WERI-Rb-1 (cell line): ENCODE measurements around the gene TMEM182.

Source experiments
- DNase-seq: peaks from one replicate; pipeline ENCODE4 v3.0.0-alpha.2; 2020
- H3K27ac ChIP-seq: fragments of 250-450 bp; sonication (Bioruptor Pico); 2 replicates; pipeline ENCODE4 v1.5.1; 2020; ENCODE audit warnings: mild to moderate bottlenecking, moderate library complexity
- H3K27me3 ChIP-seq: fragments of 250-450 bp; sonication (Bioruptor Pico); 2 replicates; pipeline ENCODE4 v1.5.1; 2021; ENCODE audit warnings: mild to moderate bottlenecking, low read depth, moderate library complexity; ENCODE audit not compliant: insufficient read depth, severe bottlenecking
- H3K36me3 ChIP-seq: fragments of 250-450 bp; sonication (Bioruptor Pico); 2 replicates; pipeline ENCODE4 v1.5.1; 2020; ENCODE audit warnings: mild to moderate bottlenecking, moderate library complexity
- H3K4me3 ChIP-seq: 2 replicates; pipeline ENCODE4 v1.5.1; 2011; ENCODE audit warnings: low read depth, mild to moderate bottlenecking, control low read depth, low read length
- H3K9me3 ChIP-seq: fragments of 250-450 bp; sonication (Bioruptor Pico); 2 replicates; pipeline ENCODE4 v1.5.1; 2021; ENCODE audit warnings: mild to moderate bottlenecking, moderate library complexity; ENCODE audit not compliant: severe bottlenecking
- CTCF ChIP-seq: IDR thresholded peaks from 2 replicates; pipeline ENCODE4 v1.5.1; 2011; ENCODE audit warnings: low read depth, mild to moderate bottlenecking, control low read depth, inconsistent platforms, low read length

Gene TMEM182

DNA sequence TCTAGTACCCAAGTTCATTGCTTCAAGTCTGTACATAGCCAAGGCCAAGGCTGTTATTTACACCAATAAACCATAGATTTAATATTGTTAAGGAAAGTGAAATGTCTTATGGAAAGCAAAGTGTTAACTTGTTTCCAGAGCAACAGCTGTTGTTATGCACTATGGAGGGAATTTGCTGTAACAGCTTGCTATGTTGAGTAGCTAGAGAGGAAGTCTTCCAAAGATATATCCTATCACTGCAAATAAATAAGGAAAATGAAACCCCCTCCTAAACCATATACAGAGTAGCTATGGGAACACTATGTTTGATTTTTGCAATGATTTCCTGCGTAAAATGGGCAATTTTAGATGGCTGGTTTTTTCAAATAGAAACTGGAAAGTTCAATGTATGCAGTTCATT is 21.1 kb downstream of the TMEM182 start:
- Histone ChIP-seq H3K27me3 (no peaks in the 10 kb centered on the region), H3K27ac (no peak overlapping the region), H3K4me3 (no peak overlapping the region), H3K36me3 (no peaks in the 10 kb centered on the region), H3K9me3 (no peaks in the 10 kb centered on the region)
- no peak for DNase-seq
- no peak for TF ChIP-seq CTCF

- Histone ChIP-seq H3K4me3 (no peak overlapping the region), H3K27me3 (no peaks in the 10 kb centered on the region), H3K9me3 (no peaks in the 10 kb centered on the region), H3K36me3 (no peaks in the 10 kb centered on the region), H3K27ac (no peak overlapping the region)
- no peak for TF ChIP-seq CTCF
- DNase-seq, result no peak
Observed at GRCh38 chr2:102783506-102784183, 21.8 kb downstream of the TMEM182 start.

- H3K36me3 ChIP-seq, result no peaks in the 10 kb centered on the region
- no peak for DNase-seq
- H3K9me3 ChIP-seq, result no peaks in the 10 kb centered on the region
- no peak overlapping the region for H3K4me3 ChIP-seq
- H3K27ac ChIP-seq, result no peak overlapping the region
- H3K27me3 ChIP-seq, result no peaks in the 10 kb centered on the region
- no peak for TF ChIP-seq CTCF
Observed at GRCh38 chr2:102784940-102785339, 23.1 kb downstream of the TMEM182 start.

DNA sequence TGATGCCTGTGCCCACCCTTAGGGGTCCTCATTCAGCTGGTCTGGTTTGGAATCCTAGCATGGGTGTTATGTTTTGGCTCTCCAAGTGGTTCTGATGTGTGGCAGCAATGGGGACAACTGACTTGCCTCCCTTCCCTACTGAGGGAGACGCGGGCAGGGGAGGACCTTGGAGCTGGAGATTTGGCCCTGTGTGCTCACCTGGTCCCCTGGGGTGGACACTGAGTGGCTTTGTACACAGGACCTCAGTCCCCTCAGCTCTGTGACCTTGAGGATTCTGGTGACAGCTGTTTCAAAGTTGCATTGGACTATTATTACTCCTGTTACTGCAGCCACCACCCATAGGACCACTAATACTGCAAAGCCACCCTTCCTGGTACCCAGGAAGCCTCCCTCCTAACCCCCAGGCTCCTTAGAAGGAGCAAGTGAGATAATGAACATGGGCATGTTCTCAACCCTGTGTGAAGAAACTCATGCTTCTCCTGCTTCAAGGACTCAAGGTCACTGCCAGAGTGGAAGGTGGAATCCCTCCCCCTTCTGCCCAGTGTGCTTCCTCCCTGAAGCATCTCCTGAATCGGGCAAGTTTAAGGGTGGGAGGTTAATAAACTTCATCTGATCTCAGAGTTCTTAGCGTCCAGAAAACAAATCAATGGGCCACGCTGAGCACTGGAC is 26.5 kb downstream of the TMEM182 start:
- no peak for TF ChIP-seq CTCF
- Histone ChIP-seq H3K36me3 (no peaks in the 10 kb centered on the region), H3K27me3 (no peaks in the 10 kb centered on the region), H3K27ac (no peak overlapping the region), H3K9me3 (no peaks in the 10 kb centered on the region), H3K4me3 (no peak overlapping the region)
- DNase-seq, result no peak

- Histone ChIP-seq H3K9me3 (no peaks in the 10 kb centered on the region), H3K36me3 (no peaks in the 10 kb centered on the region), H3K4me3 (no peak overlapping the region), H3K27me3 (no peaks in the 10 kb centered on the region), H3K27ac (no peak overlapping the region)
- no peak for DNase-seq
- TF ChIP-seq CTCF, result no peak
Observed at GRCh38 chr2:102788885-102789260, 27.0 kb downstream of the TMEM182 start.
